ENCODE measurements around the gene IGFBPL1. TPM values are rescaled to one million over a fixed set of nuclear protein-coding genes. Genes with fewer than 3 reads are reported as not detected.

Gene IGFBPL1
- total and polyA plus RNA-seq, 2 of the 8 experiments (the other 6 are each of a cell fraction or from before 2014, with no cell fraction given): 31.3 to 33.8 TPM

DNA sequence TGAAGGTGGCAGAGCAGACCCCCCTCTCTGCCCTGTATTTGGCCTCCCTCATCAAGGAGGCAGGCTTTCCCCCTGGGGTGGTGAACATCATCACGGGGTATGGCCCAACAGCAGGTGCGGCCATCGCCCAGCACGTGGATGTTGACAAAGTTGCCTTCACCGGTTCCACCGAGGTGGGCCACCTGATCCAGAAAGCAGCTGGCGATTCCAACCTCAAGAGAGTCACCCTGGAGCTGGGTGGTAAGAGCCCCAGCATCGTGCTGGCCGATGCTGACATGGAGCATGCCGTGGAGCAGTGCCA, 27.9 kb downstream of the IGFBPL1 start:
- H3K4ac ChIP-seq (replicated peaks; ENCODE audit: insufficient read length, low read depth, low read length): no peak overlapping the region
- CTCF ChIA-PET (ENCODE audit: partially characterized antibody): no interaction called here
- TF ChIP-seq YY1 (IDR thresholded peaks at IDR 0.05; ENCODE audit: low read depth, low read length): no peak

More for the DNA sequence above, 27.9 kb downstream of the IGFBPL1 start:
- Histone ChIP-seq H3K27ac (ENCODE audit: low read depth, low read length) (no peak overlapping the region), H3K79me2 (ENCODE audit: control insufficient read depth in 1 of 2, insufficient read depth in 2 of 2, low read length in 2 of 2) (peaks cover 0 to 37% of the 10 kb centered on the region in 2 experiments; a peak in 2 of 4 replicates), H3K27me3 (replicated peaks in 1 of 4; ENCODE audit: control insufficient read depth in 3 of 4, extremely low read depth in 1 of 4, insufficient read depth in 3 of 4, low read length in 3 of 4) (0 out of 7 replicates have a peak, but pooled peaks cover 0 to 2% (median 0%) of the 10 kb centered on the region in 4 experiments), H2BK5ac (ENCODE audit: low read depth, low read length) (no peak overlapping the region), H3K14ac (ENCODE audit: insufficient read length) (no peak overlapping the region), H3K18ac (ENCODE audit: extremely low read depth, low read length) (no peak overlapping the region), H3K4me3 (ENCODE audit: extremely low read depth in 1 of 4, insufficient read depth in 2 of 4, low read depth in 3 of 4, low read length in 4 of 4) (no peak overlapping the region), H2AFZ (ENCODE audit: low read length) (no peak overlapping the region), H3K79me1 (ENCODE audit: low read depth, low read length) (peaks cover 18% of the 10 kb centered on the region), H3K9me3 (ENCODE audit: insufficient read depth in 2 of 2, low read depth in 1 of 2, low read length in 1 of 2) (no peaks in the 10 kb centered on the region), H3K23me2 (ENCODE audit: low read depth, low read length) (peaks cover 7% of the 10 kb centered on the region; the same call in 1 of the 2 replicates), H4K5ac (ENCODE audit: insufficient read length, low read depth, low read length) (no peak overlapping the region), H2BK20ac (ENCODE audit: low read length) (no peak overlapping the region), H2BK15ac (ENCODE audit: low read length) (no peak overlapping the region), H4K91ac (replicated peaks; ENCODE audit: insufficient read length, low read length) (no peak overlapping the region), H4K8ac (ENCODE audit: extremely low read depth, insufficient read depth, low read length) (no peak overlapping the region), H3K9ac (replicated peaks in 1 of 4; ENCODE audit: extremely low read depth in 1 of 4, low read depth in 3 of 4, low read length in 3 of 4) (no peak overlapping the region), H4K20me1 (replicated peaks in 1 of 2; ENCODE audit: control insufficient read depth in 1 of 2, insufficient read depth in 2 of 2, low read length in 2 of 2) (peaks cover 3 to 7% of the 10 kb centered on the region in 2 experiments), H2BK120ac (replicated peaks; ENCODE audit: low read depth, low read length) (no peak overlapping the region), H2AK5ac (ENCODE audit: low read depth, low read length) (no peak overlapping the region), H3K23ac (ENCODE audit: insufficient read length) (no peak overlapping the region), H2BK12ac (ENCODE audit: low read depth, low read length) (no peak overlapping the region), H3K56ac (replicated peaks; ENCODE audit: insufficient read length, low read depth, low read length) (no peak overlapping the region), H3K4me2 (ENCODE audit: insufficient read depth in 1 of 2, low read depth in 2 of 2, low read length in 2 of 2) (no peak overlapping the region), H3K36me3 (ENCODE audit: control insufficient read depth in 2 of 4, insufficient read depth in 4 of 4, low read length in 3 of 4) (peaks cover 15 to 46% (median 23%) of the 10 kb centered on the region in 4 experiments; a peak in 7 of 8 replicates), H3K4me1 (replicated peaks in 1 of 4; ENCODE audit: control insufficient read depth in 3 of 4, insufficient read depth in 4 of 4, low read length in 3 of 4) (peaks cover 0 to 12% (median 4%) of the 10 kb centered on the region in 4 experiments; a peak in 3 of 7 replicates)
- no peak for FAIRE-seq
- no peak for DNase-seq (ENCODE audit: low read depth in 1 of 2, low spot score in 2 of 2)
- WGBS, 2 experiments (ENCODE audit: extremely low coverage in 1 of 2, insufficient coverage in 1 of 2, insufficient read length in 1 of 2, insufficient replicate concordance in 2 of 2, low coverage in 1 of 2, low lambda C conversion rate in 2 of 2, missing lambda C conversion rate in 1 of 2): 89% methylated on average over 10 of the region's 10 CpGs; no CpG with 5 or more reads in 1 of the 2 experiments
- POLR2A ChIA-PET (ENCODE audit: partially characterized antibody): no interaction called here

Measured in H1 (cell line).